Activated naive CD4-positive, alpha-beta T cell treated with anti-CD3 and anti-CD28 coated beads, Interleukin-2, amount 50 U/mL, for 24 hours (primary cell): ENCODE results near the gene FOSL1.
"Not testable (repeated sequence)": the region's sequence is repeated elsewhere in the genome, so short reads cannot be mapped to it uniquely, and the experiment has no call there.

Experiments used
- H3K27ac Mint-ChIP-seq: one replicate; pipeline ENCODE4 v1.8.0; 2021; ENCODE audit warnings: mild to moderate bottlenecking, mixed read lengths
- H3K27me3 Mint-ChIP-seq: one replicate; pipeline ENCODE4 v1.8.0; 2021; ENCODE audit warnings: mixed read lengths
- H3K36me3 Mint-ChIP-seq: one replicate; pipeline ENCODE4 v1.8.0; 2021; ENCODE audit warnings: mixed read lengths
- H3K4me1 Mint-ChIP-seq: one replicate; pipeline ENCODE4 v1.8.0; 2021; ENCODE audit warnings: mixed read lengths
- H3K4me3 Mint-ChIP-seq: one replicate; pipeline ENCODE4 v1.8.0; 2021; ENCODE audit warnings: mild to moderate bottlenecking, mixed read lengths
- H3K9me3 Mint-ChIP-seq: one replicate; pipeline ENCODE4 v1.8.0; 2021; ENCODE audit warnings: mixed read lengths

The FOSL1 gene

DNA sequence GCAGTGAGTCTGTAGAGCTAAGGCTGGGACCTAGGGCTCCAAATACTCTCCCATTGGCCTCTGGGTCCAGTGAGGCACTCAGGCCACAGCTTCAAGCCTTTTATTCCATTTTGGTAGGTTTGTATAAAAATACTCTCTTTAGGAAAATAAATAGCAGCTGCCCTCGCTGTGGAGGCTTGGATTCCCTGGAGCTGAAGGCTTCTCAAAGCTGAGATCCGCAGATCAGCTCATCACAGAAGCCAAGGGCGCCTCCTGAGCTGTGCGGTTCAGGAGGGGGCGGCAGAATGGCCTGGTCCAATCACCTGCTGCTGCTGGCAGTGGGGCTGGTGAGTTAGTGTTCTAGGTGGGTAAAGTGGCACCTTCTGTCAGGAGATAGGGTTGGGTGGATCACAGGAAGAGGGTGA is 8.0 kb downstream of the FOSL1 start:
- Mint-ChIP-seq H3K4me1 (peaks cover 64% of the 10 kb centered on the region), H3K27ac (peak overlapping the region; percentile 97), H3K36me3 (peaks cover 18% of the 10 kb centered on the region), H3K4me3 (peak overlapping the region; percentile 81)
- not testable (repeated sequence) for H3K9me3 Mint-ChIP-seq, H3K27me3 Mint-ChIP-seq

DNA sequence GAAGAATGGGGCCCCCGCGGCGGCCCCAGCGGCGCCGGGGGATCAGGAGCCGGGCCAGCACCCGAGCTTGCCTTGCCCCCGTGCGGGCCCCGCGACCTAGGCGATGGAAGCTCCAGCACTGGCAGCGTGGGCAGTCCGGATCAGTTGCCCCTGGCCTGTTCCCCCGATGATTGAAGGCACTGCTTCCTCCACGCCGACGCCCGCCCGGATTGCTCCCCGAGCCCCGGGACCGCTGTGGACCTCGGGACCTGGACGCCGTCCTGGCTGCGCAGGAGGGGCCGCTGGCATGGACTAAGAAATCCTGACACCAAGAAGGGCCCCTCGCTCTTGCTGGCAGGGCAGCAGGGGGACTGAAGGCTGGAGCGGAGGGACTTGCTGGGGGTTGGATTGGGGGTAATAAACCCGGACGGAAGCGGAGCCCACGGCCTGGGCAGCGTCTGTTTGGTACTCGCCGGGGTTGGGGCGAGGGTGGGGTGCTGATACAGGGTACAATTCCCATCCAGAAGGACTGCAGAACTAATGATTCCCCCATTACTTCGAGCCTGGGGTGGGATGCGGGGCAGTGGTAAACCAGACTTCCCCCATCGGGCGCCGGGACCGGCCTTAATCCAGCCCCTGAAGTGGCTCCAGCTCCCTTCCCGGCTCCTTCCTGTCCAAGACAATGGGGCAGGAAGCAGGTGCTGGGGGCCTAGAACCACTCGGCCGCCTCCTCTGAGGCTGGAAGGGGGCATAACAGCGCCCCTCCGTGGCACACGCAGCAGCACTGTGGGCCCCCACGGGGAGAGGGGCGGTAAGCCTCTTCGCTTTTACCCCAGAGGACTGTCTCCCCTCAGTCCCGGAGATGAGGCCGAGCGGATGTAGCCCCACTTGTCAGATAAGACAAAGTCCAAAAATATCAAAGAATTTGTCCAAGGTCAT is 8.7 kb downstream of the FOSL1 start:
- peak overlapping the region; percentile 42 for H3K27ac Mint-ChIP-seq
- peaks cover 14% of the 10 kb centered on the region for H3K36me3 Mint-ChIP-seq
- H3K27me3 Mint-ChIP-seq = no peaks in the 10 kb centered on the region
- peaks cover 64% of the 10 kb centered on the region for H3K4me1 Mint-ChIP-seq
- peak overlapping the region; percentile 81 for H3K4me3 Mint-ChIP-seq
- no peaks in the 10 kb centered on the region for H3K9me3 Mint-ChIP-seq

DNA sequence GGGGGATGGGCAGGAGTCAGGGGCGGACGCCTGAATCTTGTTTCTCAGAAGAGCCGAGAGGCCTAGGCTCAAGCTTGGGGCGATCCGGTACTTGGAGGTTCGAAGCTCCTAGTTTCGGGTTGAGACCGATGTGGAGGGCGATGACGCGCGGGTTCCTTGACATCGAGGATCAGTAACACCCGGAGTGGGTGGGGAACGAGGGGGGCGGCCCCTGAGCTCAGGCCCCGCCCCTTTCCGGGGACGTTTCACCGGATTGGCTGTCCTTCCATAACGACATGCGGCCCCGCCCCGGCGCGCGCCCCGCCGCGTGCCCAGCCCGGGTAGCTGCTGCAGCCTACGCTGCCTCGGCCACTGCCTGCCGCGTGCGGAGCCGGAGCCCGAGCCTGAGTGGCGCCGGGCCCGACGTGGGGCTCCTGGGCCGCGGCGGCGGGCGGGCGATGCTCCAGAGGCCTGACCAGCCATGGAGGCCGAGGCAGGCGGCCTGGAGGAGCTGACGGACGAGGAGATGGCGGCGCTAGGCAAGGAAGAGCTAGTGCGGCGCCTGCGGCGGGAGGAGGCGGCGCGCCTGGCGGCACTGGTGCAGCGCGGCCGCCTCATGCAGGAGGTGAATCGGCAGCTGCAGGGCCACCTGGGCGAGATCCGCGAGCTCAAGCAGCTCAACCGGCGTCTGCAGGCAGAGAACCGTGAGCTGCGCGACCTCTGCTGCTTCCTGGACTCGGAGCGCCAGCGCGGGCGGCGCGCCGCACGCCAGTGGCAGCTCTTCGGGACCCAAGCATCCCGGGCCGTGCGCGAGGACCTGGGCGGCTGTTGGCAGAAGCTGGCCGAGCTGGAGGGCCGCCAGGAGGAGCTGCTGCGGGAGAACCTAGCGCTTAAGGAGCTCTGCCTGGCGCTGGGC is 9.6 kb downstream of the FOSL1 start, which contains the start of gene CCDC85B:
TSS of gene CCDC85B (plus strand) at position 350 of the 895 bp plus-strand sequence. CDS start at position 461, 111 bp downstream.
- H3K4me1 Mint-ChIP-seq = peaks cover 57% of the 10 kb centered on the region
- H3K9me3 Mint-ChIP-seq = no peaks in the 10 kb centered on the region
- H3K36me3 Mint-ChIP-seq = peaks cover 10% of the 10 kb centered on the region
- peak within 1 kb of the TSS; percentile 98 for H3K27ac Mint-ChIP-seq
- H3K27me3 Mint-ChIP-seq = no peaks in the 10 kb centered on the region
- peak within 1 kb of the TSS; percentile 98 for H3K4me3 Mint-ChIP-seq

DNA sequence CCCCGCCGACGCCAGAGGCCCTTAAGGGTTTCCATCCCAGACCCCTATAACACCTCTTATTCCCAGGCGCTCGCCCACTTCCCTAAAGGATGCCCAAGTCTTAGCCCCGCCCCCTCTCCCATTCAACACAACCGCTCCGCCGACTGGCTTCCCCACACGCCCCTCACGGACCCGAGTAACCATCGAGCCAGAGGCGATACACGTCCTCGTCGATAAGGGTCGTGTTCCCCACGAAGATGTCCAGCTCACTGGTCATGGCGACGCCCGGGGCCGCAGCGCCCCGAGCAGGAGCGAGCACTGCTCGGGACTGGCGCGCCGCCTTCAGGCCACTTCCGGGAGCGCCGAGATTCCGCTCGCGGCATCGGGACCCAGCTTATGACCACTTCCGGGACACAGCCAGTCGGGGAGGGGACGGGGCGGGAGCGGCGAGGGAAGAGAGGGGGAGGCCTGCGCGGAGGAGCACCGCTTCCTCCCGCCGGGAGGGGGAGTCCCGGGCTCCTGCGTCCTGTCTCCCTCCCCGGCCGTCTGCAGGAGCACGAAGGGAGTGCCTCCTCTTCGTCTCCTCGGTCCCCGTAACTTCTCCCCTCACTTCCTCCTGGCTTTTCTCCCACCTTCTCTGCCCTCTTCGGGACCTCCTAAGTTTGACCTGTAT is 11.9 kb downstream of the FOSL1 start, which contains the start of gene FIBP:
TSS of gene FIBP (minus strand) at position 309 of the 652 bp plus-strand sequence. CDS start at position 256, 53 bp downstream.
- Mint-ChIP-seq H3K27me3 (no peaks in the 10 kb centered on the region), H3K27ac (peak within 1 kb of the TSS; percentile 83), H3K4me3 (peak within 1 kb of the TSS; percentile 98), H3K36me3 (peaks cover 11% of the 10 kb centered on the region), H3K9me3 (no peaks in the 10 kb centered on the region), H3K4me1 (peaks cover 45% of the 10 kb centered on the region)

DNA sequence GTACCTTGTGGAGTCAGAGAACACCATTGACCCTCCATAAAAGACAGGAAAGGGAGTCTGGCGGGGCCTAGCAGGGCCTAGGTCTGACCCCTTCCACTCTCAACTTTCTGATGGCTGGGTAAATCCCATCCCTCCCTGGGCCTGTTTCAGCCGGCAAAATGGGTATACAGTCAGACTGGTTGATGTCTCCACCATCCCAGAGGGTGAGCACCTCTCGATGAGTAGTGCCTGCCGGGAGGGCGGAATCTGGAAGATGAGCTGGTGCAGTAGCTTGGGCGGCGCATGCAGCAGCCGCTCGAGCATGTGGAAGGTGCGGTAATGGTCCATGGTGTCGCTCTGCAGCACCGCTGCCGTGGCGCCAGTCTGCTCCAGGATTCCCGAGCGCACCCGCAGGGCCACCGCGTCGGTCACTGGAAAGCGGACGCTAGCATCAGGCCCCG is 12.4 kb downstream of the FOSL1 start:
- no peak overlapping the region for H3K27ac Mint-ChIP-seq
- peak overlapping the region; percentile 98 for H3K4me3 Mint-ChIP-seq
- H3K36me3 Mint-ChIP-seq = peaks cover 10% of the 10 kb centered on the region
- H3K9me3 Mint-ChIP-seq = no peaks in the 10 kb centered on the region
- H3K27me3 Mint-ChIP-seq = no peaks in the 10 kb centered on the region
- peaks cover 40% of the 10 kb centered on the region for H3K4me1 Mint-ChIP-seq

GRCh38 chr11:65886826-65887722 is 13.1 kb downstream of the FOSL1 start:
- H3K27ac Mint-ChIP-seq = peak overlapping the region; percentile 20
- H3K4me3 Mint-ChIP-seq = peak overlapping the region; percentile 98
- no peaks in the 10 kb centered on the region for H3K27me3 Mint-ChIP-seq
- H3K36me3 Mint-ChIP-seq = peaks cover 4% of the 10 kb centered on the region
- H3K9me3 Mint-ChIP-seq = no peaks in the 10 kb centered on the region
- peaks cover 37% of the 10 kb centered on the region for H3K4me1 Mint-ChIP-seq

- no peak overlapping the region for H3K4me3 Mint-ChIP-seq
- H3K36me3 Mint-ChIP-seq = peaks cover 4% of the 10 kb centered on the region
- H3K27ac Mint-ChIP-seq = no peak overlapping the region
- H3K4me1 Mint-ChIP-seq = peaks cover 42% of the 10 kb centered on the region
- no peaks in the 10 kb centered on the region for H3K27me3 Mint-ChIP-seq
- no peaks in the 10 kb centered on the region for H3K9me3 Mint-ChIP-seq
Measured at GRCh38 chr11:65885808-65886536, 14.2 kb downstream of the FOSL1 start.

GRCh38 chr11:65885231-65885630 is 15.0 kb downstream of the FOSL1 start:
- no peaks in the 10 kb centered on the region for H3K9me3 Mint-ChIP-seq
- no peak overlapping the region for H3K27ac Mint-ChIP-seq
- no peak overlapping the region for H3K4me3 Mint-ChIP-seq
- H3K27me3 Mint-ChIP-seq = no peaks in the 10 kb centered on the region
- H3K36me3 Mint-ChIP-seq = peaks cover 4% of the 10 kb centered on the region
- H3K4me1 Mint-ChIP-seq = peaks cover 48% of the 10 kb centered on the region

DNA sequence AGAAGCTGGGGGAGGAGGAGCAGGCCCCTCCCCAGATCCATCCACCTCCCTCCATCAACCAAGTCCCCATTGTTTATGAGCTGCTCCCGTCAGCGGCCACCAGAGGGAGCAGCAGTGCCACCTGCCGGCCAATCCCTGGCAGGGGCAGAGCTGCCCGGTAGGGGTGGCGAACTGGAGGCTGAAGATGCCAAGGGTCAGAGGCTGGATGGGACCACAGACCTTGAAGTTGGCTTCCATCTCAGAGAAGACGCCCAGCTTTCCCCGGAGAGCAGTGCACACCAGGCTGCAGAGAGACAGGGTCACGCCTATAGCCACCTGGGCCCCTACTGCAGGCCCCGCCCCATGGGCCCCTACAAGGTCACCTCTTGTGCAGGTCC is 15.5 kb downstream of the FOSL1 start:
- Mint-ChIP-seq H3K9me3 (no peaks in the 10 kb centered on the region), H3K4me3 (no peak overlapping the region), H3K27me3 (no peaks in the 10 kb centered on the region)

GRCh38 chr11:65883786-65884715 is 16.1 kb downstream of the FOSL1 start:
- Mint-ChIP-seq H3K36me3 (peaks cover 4% of the 10 kb centered on the region), H3K27ac (peak overlapping the region; percentile 8), H3K4me3 (no peak overlapping the region), H3K27me3 (no peaks in the 10 kb centered on the region), H3K9me3 (no peaks in the 10 kb centered on the region), H3K4me1 (peaks cover 46% of the 10 kb centered on the region)

More for the DNA sequence above, 15.5 kb downstream of the FOSL1 start:
- no peak overlapping the region for H3K27ac Mint-ChIP-seq
- peaks cover 46% of the 10 kb centered on the region for H3K4me1 Mint-ChIP-seq
- peaks cover 4% of the 10 kb centered on the region for H3K36me3 Mint-ChIP-seq

DNA sequence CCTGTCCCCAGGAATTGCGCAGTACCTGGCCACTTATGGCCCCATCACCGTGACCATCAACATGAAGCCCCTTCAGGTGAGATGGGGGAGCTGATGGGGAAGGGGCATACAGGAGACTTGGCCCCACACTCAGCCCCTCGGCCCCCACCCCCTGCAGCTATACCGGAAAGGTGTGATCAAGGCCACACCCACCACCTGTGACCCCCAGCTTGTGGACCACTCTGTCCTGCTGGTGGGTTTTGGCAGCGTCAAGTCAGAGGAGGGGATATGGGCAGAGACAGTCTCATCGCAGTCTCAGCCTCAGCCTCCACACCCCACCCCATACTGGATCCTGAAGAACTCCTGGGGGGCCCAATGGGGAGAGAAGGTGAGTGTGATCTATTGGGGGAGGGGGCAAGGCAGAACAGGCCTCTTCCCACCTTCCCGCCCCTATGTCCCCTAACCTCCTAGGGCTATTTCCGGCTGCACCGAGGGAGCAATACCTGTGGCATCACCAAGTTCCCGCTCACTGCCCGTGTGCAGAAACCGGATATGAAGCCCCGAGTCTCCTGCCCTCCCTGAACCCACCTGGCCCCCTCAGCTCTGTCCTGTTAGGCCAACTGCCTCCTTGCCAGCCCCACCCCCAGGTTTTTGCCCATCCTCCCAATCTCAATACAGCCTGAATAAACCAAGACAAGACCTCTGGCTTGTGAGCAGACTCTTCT is 17.0 kb downstream of the FOSL1 start:
- Mint-ChIP-seq H3K27ac (no peak overlapping the region), H3K4me1 (peaks cover 50% of the 10 kb centered on the region), H3K27me3 (no peaks in the 10 kb centered on the region), H3K36me3 (peaks cover 4% of the 10 kb centered on the region), H3K9me3 (no peaks in the 10 kb centered on the region), H3K4me3 (no peak overlapping the region)

- no peak overlapping the region for H3K27ac Mint-ChIP-seq
- peaks cover 53% of the 10 kb centered on the region for H3K4me1 Mint-ChIP-seq
- H3K36me3 Mint-ChIP-seq = peaks cover 4% of the 10 kb centered on the region
- H3K9me3 Mint-ChIP-seq = no peaks in the 10 kb centered on the region
- H3K4me3 Mint-ChIP-seq = no peak overlapping the region
- no peaks in the 10 kb centered on the region for H3K27me3 Mint-ChIP-seq
Measured at GRCh38 chr11:65882120-65883057, 17.8 kb downstream of the FOSL1 start.
